ENCODE measurements around the gene SFXN2. TPM values are rescaled to one million over a fixed set of nuclear protein-coding genes. Genes with fewer than 3 reads are reported as not detected.

SFXN2 gene
- total RNA-seq, 5 donors from 2014 or later (not counting 1 experiment from before 2014, with no cell fraction given) = 9.2 to 32.6 (median 22.6) TPM

DNA sequence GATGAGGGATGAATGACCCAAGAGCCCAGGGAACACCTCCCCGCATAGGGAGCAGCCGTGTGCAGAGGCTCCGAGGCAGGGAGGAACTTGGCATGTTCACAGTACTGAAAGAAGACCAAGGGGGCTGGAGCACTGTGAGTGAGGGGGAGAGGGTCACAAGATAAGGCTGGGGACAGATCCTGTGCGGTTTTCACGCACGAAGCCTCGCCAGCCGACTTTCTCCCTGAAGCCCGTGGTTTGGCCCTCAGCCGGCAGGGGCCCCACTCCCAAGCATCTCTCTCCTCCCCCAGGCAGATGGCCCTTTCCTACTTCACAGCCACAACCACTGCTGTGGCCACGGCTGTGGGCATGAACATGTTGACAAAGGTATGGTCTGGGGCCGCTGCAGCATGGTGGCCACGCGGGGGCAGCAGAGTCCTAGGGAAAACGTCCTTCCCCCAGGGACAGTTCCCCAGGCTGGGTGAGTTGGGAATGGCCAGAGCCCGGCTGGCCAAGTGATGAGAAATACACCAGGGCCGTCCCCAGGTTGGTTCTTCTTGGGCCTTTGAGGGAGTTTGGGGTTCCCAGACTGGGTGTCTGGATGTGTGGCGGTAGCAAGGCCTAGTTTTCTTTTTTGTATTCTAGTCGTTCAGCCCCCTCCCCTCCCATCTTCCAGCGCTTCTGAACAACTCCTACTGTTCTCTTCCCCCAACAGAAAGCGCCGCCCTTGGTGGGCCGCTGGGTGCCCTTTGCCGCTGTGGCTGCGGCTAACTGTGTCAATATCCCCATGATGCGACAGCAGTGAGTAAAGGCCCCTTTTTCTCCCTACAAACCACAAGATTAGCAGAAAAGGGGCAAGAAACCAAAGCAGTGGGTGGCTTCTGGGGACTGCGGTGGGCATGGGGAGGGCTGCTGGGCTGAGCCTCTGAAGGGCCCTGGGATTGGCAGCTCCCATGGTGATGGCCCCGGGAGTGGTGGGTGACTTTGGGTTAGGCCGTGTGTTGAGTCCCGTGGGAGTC, 14.9 kb downstream of the SFXN2 start:
- Mint-ChIP-seq H3K9me3 (peaks cover 0 to under 1% (median 0%) of the 10 kb centered on the region in 3 donors), H3K36me3 (peaks cover 35% of the 10 kb centered on the region), H3K27ac (peak overlapping the region; percentile 33 to 53), H3K27me3 (no peaks in the 10 kb centered on the region), H3K4me3 (no peak overlapping the region), H3K4me1 (peaks cover 4 to 7% (median 5%) of the 10 kb centered on the region in 3 donors)
- DNase-seq (peak in 30 of 35 experiments; percentile 7 to 62 (median 35)), ATAC-seq (replicated peaks in 1 of 4) (peak; percentile 49 to 70 (median 66))
- Histone ChIP-seq H3K4me1 (ENCODE audit: control insufficient read depth in 1 of 2, extremely low read depth in 1 of 2, insufficient read depth in 2 of 2, low read length in 2 of 2) (peaks cover 0 to 8% of the 10 kb centered on the region in 2 experiments), H3K9me3 (no peaks in the 10 kb centered on the region), H3K27ac (ENCODE audit: low read length) (no peak overlapping the region), H3K36me3 (ENCODE audit: control insufficient read depth in 2 of 2, extremely low read depth in 1 of 2, insufficient read depth in 1 of 2, low read length in 1 of 2) (peaks cover 24 to 60% of the 10 kb centered on the region in 2 donors), H3K27me3 (replicated peaks in 1 of 2; ENCODE audit: control insufficient read depth in 2 of 2, extremely low read depth in 1 of 2, insufficient read depth in 2 of 2, low read length in 1 of 2) (no peaks in the 10 kb centered on the region), H3K4me3 (ENCODE audit: control insufficient read depth in 1 of 2, extremely low read depth in 1 of 2, low read length in 1 of 2) (no peak overlapping the region)
- CTCF ChIA-PET = no interaction called here
- 71% methylated on average over 16 of the region's 30 CpGs for WGBS (ENCODE audit: insufficient coverage)
- POLR2A ChIA-PET = no interaction called here

DNA sequence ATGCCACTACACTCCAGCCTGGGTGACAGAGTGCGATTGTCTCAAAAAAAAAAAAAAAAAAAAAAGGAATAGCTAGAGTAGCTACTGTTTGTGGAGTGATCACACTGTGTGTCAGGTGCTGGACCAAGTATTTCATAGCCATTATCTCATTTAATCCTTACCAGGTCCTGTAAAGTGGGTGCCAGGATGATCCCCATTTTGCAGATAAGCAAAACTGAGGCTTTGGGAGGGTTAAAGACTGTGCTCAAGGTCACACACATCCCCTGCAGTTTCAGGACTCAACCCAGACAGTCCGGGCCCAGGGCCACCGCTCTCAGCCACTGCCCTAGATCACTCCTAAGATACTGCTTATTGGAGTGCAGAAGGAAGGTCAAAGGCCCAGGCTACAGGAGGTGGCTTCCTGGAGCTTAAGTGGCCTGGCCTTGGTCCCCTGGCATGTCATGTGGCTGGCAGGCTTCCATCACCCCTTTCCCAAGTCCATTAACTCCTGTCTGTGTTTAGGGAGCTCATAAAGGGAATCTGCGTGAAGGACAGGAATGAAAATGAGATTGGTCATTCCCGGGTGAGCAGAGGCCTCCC, 16.9 kb downstream of the SFXN2 start:
- no peak overlapping the region for H3K27ac Mint-ChIP-seq
- H3K9me3 Mint-ChIP-seq = no peaks in the 10 kb centered on the region
- peaks cover 0 to 8% of the 10 kb centered on the region in 2 experiments for H3K4me1 ChIP-seq (ENCODE audit: control insufficient read depth in 1 of 2, extremely low read depth in 1 of 2, insufficient read depth in 2 of 2, low read length in 2 of 2)
- ATAC-seq (replicated peaks in 1 of 4) (no peak), DNase-seq (no peak)
- H3K36me3 ChIP-seq (ENCODE audit: control insufficient read depth in 2 of 2, extremely low read depth in 1 of 2, insufficient read depth in 1 of 2, low read length in 1 of 2) = peaks cover 21 to 55% of the 10 kb centered on the region in 2 donors
- H3K27me3 Mint-ChIP-seq = no peaks in the 10 kb centered on the region
- no peaks in the 10 kb centered on the region for H3K27me3 ChIP-seq (replicated peaks in 1 of 2; ENCODE audit: control insufficient read depth in 2 of 2, extremely low read depth in 1 of 2, insufficient read depth in 2 of 2, low read length in 1 of 2)
- ChIA-PET CTCF (interaction anchor here (0.6 to 0.7 kb wide), 4 partner anchors 16 to 847 kb away, joined by 3 to 6 read pairs (median 4); no protein-coding TSS in a partner anchor), POLR2A (no interaction called here)
- no CpG with 5 or more reads among the region's 5 CpGs for WGBS (ENCODE audit: insufficient coverage)
- no peak overlapping the region for H3K27ac ChIP-seq (ENCODE audit: low read length)
- H3K4me3 Mint-ChIP-seq = no peak overlapping the region
- H3K4me1 Mint-ChIP-seq = peaks cover 4 to 7% (median 5%) of the 10 kb centered on the region in 3 donors
- H3K9me3 ChIP-seq = no peaks in the 10 kb centered on the region
- H3K36me3 Mint-ChIP-seq = peaks cover 37% of the 10 kb centered on the region
- H3K4me3 ChIP-seq (ENCODE audit: control insufficient read depth in 1 of 2, extremely low read depth in 1 of 2, low read length in 1 of 2) = no peak overlapping the region

DNA sequence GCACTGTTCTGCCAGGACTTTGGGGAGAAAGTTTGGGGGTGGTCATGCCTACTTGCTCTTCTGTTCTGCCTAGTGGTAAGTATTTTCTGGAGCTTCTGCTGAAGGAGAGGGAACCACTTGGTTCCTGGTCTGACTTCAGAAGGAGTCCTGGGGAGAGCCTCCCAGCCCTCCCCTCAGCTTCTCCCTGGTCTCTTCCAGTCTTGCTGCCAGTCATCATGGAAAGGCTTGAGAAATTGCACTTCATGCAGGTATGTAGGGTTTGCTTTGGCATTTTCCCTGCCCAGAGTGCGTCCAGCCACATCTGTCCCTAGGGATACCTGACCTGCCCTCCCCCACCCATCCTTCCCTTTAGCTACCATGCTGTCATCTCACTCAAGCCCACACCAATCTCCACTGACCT, 18.2 kb downstream of the SFXN2 start:
- no peak overlapping the region for H3K4me3 ChIP-seq (ENCODE audit: control insufficient read depth in 1 of 2, extremely low read depth in 1 of 2, low read length in 1 of 2)
- Mint-ChIP-seq H3K27me3 (no peaks in the 10 kb centered on the region), H3K36me3 (peaks cover 33% of the 10 kb centered on the region), H3K27ac (no peak overlapping the region), H3K4me1 (peaks cover 4 to 7% (median 5%) of the 10 kb centered on the region in 3 donors), H3K4me3 (no peak overlapping the region), H3K9me3 (no peaks in the 10 kb centered on the region)
- POLR2A ChIA-PET = interaction anchor here in 1 of 2 donors (0.5 kb wide), 1 partner anchor 729 kb away, joined by 6 read pairs; no protein-coding TSS in a partner anchor
- H3K36me3 ChIP-seq (ENCODE audit: control insufficient read depth in 2 of 2, extremely low read depth in 1 of 2, insufficient read depth in 1 of 2, low read length in 1 of 2) = peaks cover 8 to 43% of the 10 kb centered on the region in 2 donors
- CTCF ChIA-PET = no interaction called here
- H3K27ac ChIP-seq (ENCODE audit: low read length) = no peak overlapping the region
- no peaks in the 10 kb centered on the region for H3K27me3 ChIP-seq (replicated peaks in 1 of 2; ENCODE audit: control insufficient read depth in 2 of 2, extremely low read depth in 1 of 2, insufficient read depth in 2 of 2, low read length in 1 of 2)
- H3K4me1 ChIP-seq (ENCODE audit: control insufficient read depth in 1 of 2, extremely low read depth in 1 of 2, insufficient read depth in 2 of 2, low read length in 2 of 2) = peaks cover 0 to 8% of the 10 kb centered on the region in 2 experiments
- ATAC-seq (replicated peaks in 1 of 4) (no peak), DNase-seq (no peak)
- no peaks in the 10 kb centered on the region for H3K9me3 ChIP-seq
- WGBS (ENCODE audit: insufficient coverage) = no CpG with 5 or more reads among the region's 1 CpG

DNA sequence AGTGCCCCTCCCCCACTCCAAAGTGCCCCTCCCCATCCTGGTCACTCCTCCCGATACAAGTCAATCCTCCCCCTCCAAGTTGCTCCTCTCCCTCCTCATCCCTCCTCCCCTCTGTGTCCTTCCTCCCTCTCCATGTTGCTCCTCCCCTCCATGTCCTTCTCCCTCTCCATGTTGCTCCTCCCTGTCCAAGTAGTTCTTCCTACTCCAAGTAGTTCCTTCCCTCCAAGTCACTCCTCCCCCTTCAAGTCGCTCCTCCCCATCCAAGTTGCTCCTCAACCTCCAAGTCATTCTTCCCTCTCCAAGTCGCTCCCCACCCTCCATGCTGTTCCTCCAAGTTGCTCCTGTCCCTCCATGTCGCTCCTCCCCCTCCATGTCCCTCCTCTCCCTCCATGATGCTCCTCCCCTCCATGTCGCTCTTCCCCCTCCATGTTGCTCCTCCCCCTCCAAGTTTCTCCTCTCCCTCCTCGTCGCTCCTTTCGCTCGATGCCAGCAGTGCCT, 20.7 kb downstream of the SFXN2 start:
- no peak overlapping the region for H3K4me3 ChIP-seq (ENCODE audit: control insufficient read depth in 1 of 2, extremely low read depth in 1 of 2, low read length in 1 of 2)
- H3K4me1 ChIP-seq (ENCODE audit: control insufficient read depth in 1 of 2, extremely low read depth in 1 of 2, insufficient read depth in 2 of 2, low read length in 2 of 2) = no peaks in the 10 kb centered on the region
- Mint-ChIP-seq H3K4me1 (no peaks in the 10 kb centered on the region), H3K27me3 (no peaks in the 10 kb centered on the region), H3K27ac (no peak overlapping the region), H3K4me3 (no peak overlapping the region), H3K9me3 (no peaks in the 10 kb centered on the region), H3K36me3 (peaks cover 27% of the 10 kb centered on the region)
- WGBS (ENCODE audit: insufficient coverage) = 87% methylated on average over 5 of the region's 9 CpGs
- H3K36me3 ChIP-seq (ENCODE audit: control insufficient read depth in 2 of 2, extremely low read depth in 1 of 2, insufficient read depth in 1 of 2, low read length in 1 of 2) = peaks cover 5 to 28% of the 10 kb centered on the region in 2 donors
- H3K9me3 ChIP-seq = no peaks in the 10 kb centered on the region
- POLR2A ChIA-PET = no interaction called here
- CTCF ChIA-PET = no interaction called here
- ATAC-seq (replicated peaks in 1 of 4) = no peak
- DNase-seq = no peak
- no peak overlapping the region for H3K27ac ChIP-seq (ENCODE audit: low read length)
- H3K27me3 ChIP-seq (replicated peaks in 1 of 2; ENCODE audit: control insufficient read depth in 2 of 2, extremely low read depth in 1 of 2, insufficient read depth in 2 of 2, low read length in 1 of 2) = no peaks in the 10 kb centered on the region

DNA sequence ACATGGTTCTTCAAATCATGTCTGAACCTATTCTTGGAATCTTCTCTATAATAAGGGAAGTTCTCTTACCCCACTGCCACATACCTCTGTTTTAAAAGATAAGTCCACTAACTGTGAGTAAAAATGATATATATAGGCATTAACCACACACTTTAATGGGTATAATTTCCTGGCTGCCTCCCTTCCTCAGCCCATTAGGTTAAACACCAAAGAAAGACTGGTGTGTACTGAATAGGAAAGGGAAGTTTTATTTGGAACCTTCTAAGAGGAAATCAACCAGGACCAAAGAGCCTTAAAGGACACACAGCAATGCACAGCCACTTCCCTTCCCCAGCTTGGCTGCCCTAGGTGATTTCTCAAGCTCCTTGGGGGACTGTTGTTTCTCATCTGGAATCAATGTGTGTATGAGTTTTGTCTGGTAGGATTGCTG, 24.3 kb downstream of the SFXN2 start:
- H3K27me3 ChIP-seq (replicated peaks in 1 of 2; ENCODE audit: control insufficient read depth in 2 of 2, extremely low read depth in 1 of 2, insufficient read depth in 2 of 2, low read length in 1 of 2) = no peaks in the 10 kb centered on the region
- Mint-ChIP-seq H3K36me3 (peaks cover 10% of the 10 kb centered on the region), H3K27me3 (no peaks in the 10 kb centered on the region), H3K27ac (peak overlapping the region in 1 of 2 donors; percentile 61), H3K4me1 (peaks cover 11 to 13% (median 12%) of the 10 kb centered on the region in 3 donors), H3K4me3 (no peak overlapping the region), H3K9me3 (peaks cover 0 to 6% (median 0%) of the 10 kb centered on the region in 3 donors)
- peaks cover 0 to 5% of the 10 kb centered on the region in 2 donors for H3K36me3 ChIP-seq (ENCODE audit: control insufficient read depth in 2 of 2, extremely low read depth in 1 of 2, insufficient read depth in 1 of 2, low read length in 1 of 2)
- H3K9me3 ChIP-seq = no peaks in the 10 kb centered on the region
- peaks cover 5 to 8% of the 10 kb centered on the region in 2 experiments for H3K4me1 ChIP-seq (ENCODE audit: control insufficient read depth in 1 of 2, extremely low read depth in 1 of 2, insufficient read depth in 2 of 2, low read length in 2 of 2)
- ChIA-PET POLR2A (no interaction called here), CTCF (no interaction called here)
- DNase-seq (no peak), ATAC-seq (replicated peaks in 1 of 4) (no peak)
- H3K27ac ChIP-seq (ENCODE audit: low read length) = no peak overlapping the region
- H3K4me3 ChIP-seq (ENCODE audit: control insufficient read depth in 1 of 2, extremely low read depth in 1 of 2, low read length in 1 of 2) = no peak overlapping the region

DNA sequence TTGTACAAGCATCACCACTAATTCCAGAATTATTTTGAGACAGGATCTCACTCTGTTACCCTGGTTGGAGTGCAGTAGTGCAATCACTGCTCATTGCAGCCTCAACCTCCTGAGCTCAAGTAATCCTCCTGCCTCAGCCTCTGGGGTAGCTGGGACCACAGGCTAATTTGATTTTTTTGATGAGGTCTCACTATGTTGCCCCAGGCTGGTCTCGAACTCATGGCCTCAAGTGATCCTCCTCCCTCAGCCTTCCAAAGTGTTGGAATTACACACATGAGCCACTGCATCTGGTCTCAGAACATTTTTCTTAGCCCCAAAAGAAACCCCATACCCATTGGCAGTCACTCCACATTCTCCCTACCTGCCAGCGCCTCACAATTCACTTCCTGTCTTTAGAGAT, 25.8 kb downstream of the SFXN2 start:
- Histone ChIP-seq H3K9me3 (no peaks in the 10 kb centered on the region), H3K36me3 (ENCODE audit: control insufficient read depth in 2 of 2, extremely low read depth in 1 of 2, insufficient read depth in 1 of 2, low read length in 1 of 2) (peaks cover 0 to 5% of the 10 kb centered on the region in 2 donors), H3K4me3 (ENCODE audit: control insufficient read depth in 1 of 2, extremely low read depth in 1 of 2, low read length in 1 of 2) (no peak overlapping the region), H3K27ac (ENCODE audit: low read length) (no peak overlapping the region), H3K27me3 (replicated peaks in 1 of 2; ENCODE audit: control insufficient read depth in 2 of 2, extremely low read depth in 1 of 2, insufficient read depth in 2 of 2, low read length in 1 of 2) (no peaks in the 10 kb centered on the region), H3K4me1 (ENCODE audit: control insufficient read depth in 1 of 2, extremely low read depth in 1 of 2, insufficient read depth in 2 of 2, low read length in 2 of 2) (peaks cover 12% of the 10 kb centered on the region in 2 experiments)
- Mint-ChIP-seq H3K27ac (no peak overlapping the region), H3K9me3 (peaks cover 0 to 6% (median 0%) of the 10 kb centered on the region in 3 donors), H3K27me3 (no peaks in the 10 kb centered on the region), H3K36me3 (peaks cover 10% of the 10 kb centered on the region), H3K4me3 (no peak overlapping the region), H3K4me1 (peaks cover 23 to 26% (median 25%) of the 10 kb centered on the region in 3 donors)
- ChIA-PET CTCF (no interaction called here), POLR2A (no interaction called here)
- DNase-seq (no peak), ATAC-seq (replicated peaks in 1 of 4) (no peak)
- WGBS (ENCODE audit: insufficient coverage) = 100% methylated on average over 1 of the region's 2 CpGs

Data from T-cell (primary cell).